Measurements from ENCODE around the gene CYREN.
A peak's percentile ranks its signal among the peaks of the same experiment; 100 is the strongest.
"Not testable (repeated sequence)": the region's sequence is repeated elsewhere in the genome, so short reads cannot be mapped to it uniquely, and the experiment has no call there.

The CYREN gene

GRCh38 chr7:135170274-135170997 is at the start of gene CYREN:
TSS of gene CYREN (minus strand) at chr7:135170707. CDS start at chr7:135168922, 1,785 bp downstream.
- DNase-seq = peak; percentile 86 to 93

- no peak for DNase-seq
Measured at GRCh38 chr7:135217645-135218509, 47.4 kb upstream of the CYREN start.

DNA sequence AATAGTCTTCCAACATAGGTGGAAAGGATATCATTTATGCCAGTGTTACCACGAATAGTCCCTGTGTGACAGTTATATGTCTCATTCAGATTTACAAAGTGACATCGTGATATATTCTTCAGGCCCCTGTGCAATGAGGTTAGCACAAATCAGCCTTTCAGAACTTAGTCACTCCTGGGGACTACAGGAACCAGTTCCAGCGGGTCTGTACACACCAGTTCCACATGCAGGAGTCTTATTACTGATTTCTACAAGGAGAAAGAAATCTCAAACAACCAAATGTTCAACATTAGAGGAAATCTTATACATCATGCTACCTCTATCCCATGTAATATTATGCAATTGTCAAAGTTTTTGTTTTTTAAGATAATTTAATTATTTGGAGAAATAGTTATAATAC is 45.2 kb upstream of the CYREN start:
- DNase-seq = no peak

DNA sequence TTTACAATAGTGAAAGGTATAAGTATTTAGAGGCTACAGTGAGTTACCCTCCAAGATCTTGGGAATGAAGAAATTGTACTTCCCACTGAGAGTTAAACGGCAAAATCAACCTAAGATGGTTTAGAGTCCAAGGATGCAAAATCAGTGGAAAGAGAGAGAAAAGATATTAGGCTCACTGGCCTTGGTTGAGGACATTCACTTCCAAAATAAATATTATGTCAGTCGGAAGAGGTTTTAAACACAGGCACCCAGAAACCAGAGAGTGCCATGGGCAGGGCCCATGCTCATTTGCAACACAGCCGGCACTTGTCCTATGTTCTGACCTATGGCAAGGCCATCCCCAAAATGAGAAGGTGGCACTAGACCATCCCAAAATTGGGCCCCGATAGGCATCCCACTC is 44.7 kb upstream of the CYREN start:
- no peak for DNase-seq

GRCh38 chr7:135213831-135214230 is 43.3 kb upstream of the CYREN start:
- no peak for DNase-seq

GRCh38 chr7:135211946-135212685 is 41.6 kb upstream of the CYREN start:
- not testable (repeated sequence) for DNase-seq

- DNase-seq = peak; percentile 95 to 99
Measured at GRCh38 chr7:135211179-135211945, 40.9 kb upstream of the CYREN start, which contains the start of gene WDR91. TSS of gene WDR91 (minus strand) at chr7:135211526. CDS start at chr7:135211502, 24 bp downstream.

DNA sequence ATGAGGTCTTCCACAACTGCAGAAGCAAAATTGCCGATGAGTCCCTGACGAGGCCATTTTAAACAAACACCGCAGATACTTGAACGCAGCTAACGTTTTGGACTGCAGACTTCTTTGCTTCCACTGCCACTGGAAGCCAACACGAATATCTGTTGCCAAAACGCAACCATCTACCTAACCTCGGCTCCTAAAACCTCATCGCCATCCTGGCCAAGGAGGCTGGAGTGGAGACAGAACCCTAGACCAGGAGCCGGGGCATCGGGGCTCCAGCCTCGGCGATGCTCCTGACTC is 40.3 kb upstream of the CYREN start:
- no peak for DNase-seq

- no peak for DNase-seq
Measured at GRCh38 chr7:135209225-135209834, 38.8 kb upstream of the CYREN start.

- no peak for DNase-seq
Measured at GRCh38 chr7:135208102-135208793, 37.7 kb upstream of the CYREN start.

DNA sequence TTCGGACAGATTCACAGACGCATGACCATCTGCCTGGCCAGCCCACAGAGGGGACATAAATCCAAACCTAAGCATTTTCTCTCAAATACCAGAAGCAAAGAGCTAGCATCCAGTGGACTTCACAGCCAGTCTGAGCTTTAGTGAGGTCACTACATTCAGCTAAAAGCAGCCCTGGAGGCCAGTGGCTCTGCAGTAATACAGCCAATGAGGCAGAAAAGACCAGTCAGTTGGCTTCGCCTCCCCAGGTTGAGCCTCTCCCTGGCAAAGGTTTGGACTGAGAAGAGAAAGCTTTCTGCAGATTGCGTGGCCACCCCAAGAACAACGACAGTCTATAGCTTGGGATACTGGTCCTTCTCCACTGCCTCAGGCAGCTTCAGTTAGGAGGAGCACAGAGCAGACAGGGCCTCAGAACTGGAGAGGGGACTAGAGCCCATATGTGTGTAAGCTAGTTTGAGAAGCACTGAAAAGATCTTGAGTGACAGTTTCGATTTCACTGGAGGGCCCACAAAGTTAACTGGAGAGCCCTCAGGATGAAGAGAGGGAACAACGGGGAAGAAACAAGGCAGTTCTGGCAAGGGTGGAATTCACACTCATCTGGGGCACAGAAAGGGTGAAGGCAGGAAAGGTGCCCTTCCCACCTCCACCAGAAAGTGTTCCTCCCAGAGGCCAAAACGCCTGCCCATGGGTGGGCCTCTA is 37.0 kb upstream of the CYREN start:
- no peak for DNase-seq

DNA sequence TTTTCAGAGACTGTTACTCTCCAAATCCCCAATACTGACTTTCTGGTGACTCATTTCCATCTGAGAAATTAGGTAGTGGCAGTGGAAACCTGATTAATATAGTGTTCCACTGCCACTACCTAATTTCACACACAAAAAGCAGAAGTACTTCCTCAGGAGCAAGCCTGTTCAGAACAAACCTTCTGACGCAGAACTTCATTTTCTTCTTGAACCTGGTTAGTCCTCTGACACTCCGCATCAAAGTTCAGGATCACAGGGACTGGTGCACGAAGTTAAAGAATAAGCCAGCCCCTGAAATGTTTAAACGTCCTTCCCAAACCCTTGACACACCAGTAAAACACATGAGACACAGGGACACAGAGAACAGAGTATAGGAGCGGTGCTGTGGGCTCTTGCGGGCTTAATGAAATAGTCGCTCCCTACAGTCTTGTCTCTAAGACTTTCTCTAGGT is 36.5 kb upstream of the CYREN start:
- DNase-seq = no peak

DNA sequence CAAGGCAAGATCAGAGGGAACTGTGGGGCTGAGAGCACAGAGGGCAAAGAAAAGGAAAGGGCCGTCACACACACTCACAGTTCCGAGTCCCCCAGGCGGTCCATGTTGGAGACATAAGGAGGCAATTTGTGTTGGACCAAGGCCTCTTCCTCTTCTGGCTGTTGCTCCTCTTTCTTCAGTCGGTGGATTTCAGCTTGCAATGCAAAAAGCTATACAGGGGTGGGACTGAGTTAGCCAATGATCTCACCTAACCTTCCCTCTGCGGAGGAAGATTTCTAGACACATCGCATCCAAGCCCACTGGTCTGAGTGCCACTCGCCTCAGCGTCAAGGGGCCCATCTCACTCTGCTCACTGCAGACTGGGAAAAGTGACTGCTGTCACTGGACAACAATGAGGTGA is 35.3 kb upstream of the CYREN start:
- DNase-seq = no peak

DNA sequence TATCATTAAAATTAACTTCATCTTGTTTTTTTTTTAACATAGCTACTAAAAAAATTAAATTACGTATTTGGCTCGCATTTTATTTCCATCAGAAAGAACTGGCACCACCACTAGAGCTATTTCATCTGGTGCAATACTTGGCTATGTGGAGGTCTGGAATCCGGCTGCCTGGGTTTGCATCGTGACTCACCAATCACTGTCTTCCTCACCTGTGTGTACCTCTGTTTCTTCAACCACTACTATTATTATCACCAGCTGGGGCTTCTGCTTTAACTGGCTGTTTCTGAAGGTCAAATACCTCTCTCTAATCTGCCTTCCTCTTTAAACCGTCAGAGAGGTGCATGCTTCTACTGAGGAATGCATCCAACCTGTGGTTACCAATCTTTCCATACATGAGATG is 34.4 kb upstream of the CYREN start:
- DNase-seq = no peak

GRCh38 chr7:135204341-135204749 is 33.8 kb upstream of the CYREN start:
- DNase-seq = no peak

DNA sequence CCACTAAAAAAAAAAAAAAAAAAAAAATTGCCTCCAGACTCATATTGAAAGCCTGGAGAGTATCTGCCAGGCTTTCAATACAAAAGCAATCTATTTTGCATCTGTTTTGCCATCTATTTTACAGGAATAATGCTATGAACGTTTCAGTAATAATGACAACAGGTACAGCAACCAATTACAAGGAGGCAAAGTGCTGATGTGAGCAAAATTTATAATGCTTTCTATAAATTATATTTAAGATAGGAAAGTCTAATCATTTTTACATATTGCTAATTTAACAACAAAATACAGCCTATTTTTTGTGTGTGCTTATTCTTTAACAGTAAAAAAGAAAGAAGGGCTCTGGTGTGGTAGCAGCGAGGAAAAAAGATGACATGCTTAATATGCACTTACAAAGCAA is 30.8 kb upstream of the CYREN start:
- DNase-seq = no peak

DNA sequence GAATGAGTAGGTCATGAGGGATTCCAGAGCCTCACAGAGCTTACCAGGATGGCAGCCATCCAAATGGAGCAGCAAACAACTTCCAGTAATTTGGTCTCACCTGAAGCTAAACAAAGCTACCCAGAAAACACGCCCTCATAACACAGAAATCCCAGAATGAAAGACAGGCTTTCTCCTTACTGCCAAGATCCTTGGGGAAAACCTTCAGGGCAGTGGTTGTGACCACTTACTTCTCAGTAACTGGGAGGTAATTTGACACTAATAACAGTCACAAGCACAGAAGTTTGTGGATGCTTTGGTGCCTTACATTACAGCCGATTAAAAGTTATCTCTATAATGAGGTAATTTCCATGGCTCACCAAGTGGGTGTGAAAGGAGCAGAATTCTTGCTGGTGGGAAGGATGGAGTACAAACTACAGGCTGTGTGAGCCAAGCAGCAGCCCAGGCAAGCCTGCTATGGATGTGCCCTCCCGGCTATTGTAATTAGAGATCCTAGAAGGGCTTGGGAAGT is 30.4 kb upstream of the CYREN start:
- no peak for DNase-seq

DNA sequence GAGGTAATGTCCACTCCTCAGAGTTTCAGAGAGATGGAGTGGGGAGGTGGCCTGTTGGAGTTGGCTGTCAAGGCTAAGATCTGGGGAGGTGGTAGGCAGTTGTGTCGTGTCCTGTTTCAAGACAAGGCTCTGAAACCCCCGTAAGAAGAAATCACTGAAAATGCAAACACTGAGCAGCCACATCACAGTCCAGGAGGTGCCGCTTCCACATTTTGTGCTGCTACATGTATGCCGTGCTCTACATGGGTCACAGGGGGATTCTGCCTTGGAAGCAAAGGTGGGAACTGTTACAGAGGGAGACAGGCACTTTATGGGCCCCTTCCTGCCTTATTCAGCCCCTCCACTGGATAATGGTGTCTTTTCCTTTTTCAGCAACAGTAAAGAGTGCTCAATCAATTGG is 28.9 kb upstream of the CYREN start:
- DNase-seq = no peak

GRCh38 chr7:135197906-135198655 is 27.6 kb upstream of the CYREN start:
- no peak for DNase-seq

DNA sequence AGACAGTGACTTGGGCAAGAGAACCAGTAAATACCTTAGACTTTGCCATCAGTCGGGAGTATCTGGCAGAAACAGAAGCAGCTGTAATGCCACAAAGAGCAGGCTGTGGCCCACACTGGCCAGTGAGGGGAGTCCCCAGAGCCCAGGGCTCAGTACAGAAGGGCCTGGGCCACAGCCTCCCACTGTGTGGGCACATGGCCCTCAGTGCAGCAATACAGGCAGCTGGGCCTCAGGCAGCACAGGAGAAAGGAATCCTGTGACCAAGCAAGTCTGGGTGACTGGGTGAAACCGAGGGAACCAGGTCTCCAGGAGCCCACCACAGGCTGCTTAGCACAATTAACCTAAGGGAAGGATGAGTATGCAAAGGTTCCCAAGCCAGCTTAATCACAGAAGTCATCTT is 26.8 kb upstream of the CYREN start:
- no peak for DNase-seq
